CD14-positive monocyte (primary cell): ENCODE results near the gene MIF. TPM values are rescaled to one million over a fixed set of nuclear protein-coding genes. Genes with fewer than 3 reads are reported as not detected.
"Not testable (repeated sequence)": the region's sequence is repeated elsewhere in the genome, so short reads cannot be mapped to it uniquely, and the experiment has no call there.

ENCODE experiments used
- DNase-seq, 3 donors: peaks; one replicate each; pipeline ENCODE4 v3.0.0-alpha.2; 2011 to 2022
- H2AFZ ChIP-seq: 2 replicates; pipeline ENCODE4 v1.6.0; 2012; ENCODE audit warnings: mild to moderate bottlenecking, low read depth, low read length, inconsistent platforms; ENCODE audit not compliant: insufficient read depth, poor library complexity, severe bottlenecking
- H3K27ac ChIP-seq, 2 donors: 1 replicate in 1 of 2; 2 replicates in 1 of 2; pipeline ENCODE4 v1.5.1; 2012 to 2013; ENCODE audit warnings: low read length in 2 of 2, control low read depth in 1 of 2, inconsistent platforms in 1 of 2, low read depth in 1 of 2, mild to moderate bottlenecking in 1 of 2
- H3K27me3 ChIP-seq, 2 donors: one replicate each; pipeline versions ENCODE4 v1.6.0 to v1.6.1; 2011 to 2013; ENCODE audit warnings: low read length in 2 of 2; ENCODE audit not compliant: control insufficient read depth in 2 of 2, insufficient read depth in 2 of 2
- H3K36me3 ChIP-seq, 2 donors: replicated peaks in 1 of 2; 1 replicate in 1 of 2; 2 replicates in 1 of 2; pipeline versions ENCODE4 v1.5.1 to v1.6.1; 2012 to 2013; ENCODE audit warnings: low read length in 2 of 2, control low read depth in 1 of 2, inconsistent platforms in 1 of 2, mild to moderate bottlenecking in 1 of 2; ENCODE audit not compliant: insufficient read depth in 2 of 2, control insufficient read depth in 1 of 2
- H3K4me1 ChIP-seq, 2 donors: 1 replicate in 1 of 2; 2 replicates in 1 of 2; pipeline versions ENCODE4 v1.5.1 to v1.6.1; 2012 to 2013; ENCODE audit warnings: low read length in 2 of 2, control low read depth in 1 of 2, inconsistent platforms in 1 of 2, mild to moderate bottlenecking in 1 of 2, moderate library complexity in 1 of 2; ENCODE audit not compliant: insufficient read depth in 2 of 2, control insufficient read depth in 1 of 2
- H3K4me2 ChIP-seq: replicated peaks from 2 replicates; pipeline ENCODE3; 2012; ENCODE audit warnings: low read length, moderate library complexity, mild to moderate bottlenecking; ENCODE audit not compliant: poor library complexity, severe bottlenecking; ENCODE audit errors: extremely low read depth
- H3K4me3 ChIP-seq, 3 experiments: fragments of 200-600 bp in 1 of 3; sonication (generic) in 1 of 3; replicated peaks in 1 of 3; 1 replicate in 2 of 3; 2 replicates in 1 of 3; pipeline ENCODE4 v1.5.1; 2011 to 2013; ENCODE audit warnings: low read length in 3 of 3, mild to moderate bottlenecking in 3 of 3, control low read depth in 2 of 3, low read depth in 2 of 3, inconsistent platforms in 1 of 3, moderate library complexity in 1 of 3
- H3K79me2 ChIP-seq: 2 replicates; pipeline ENCODE4 v1.6.0; 2012; ENCODE audit warnings: mild to moderate bottlenecking, control low read depth, inconsistent platforms, low read length, moderate library complexity; ENCODE audit not compliant: insufficient read depth
- H3K9ac ChIP-seq: 2 replicates; pipeline ENCODE4 v1.6.0; 2017; ENCODE audit warnings: low read length, mild to moderate bottlenecking; ENCODE audit not compliant: insufficient read depth, poor library complexity, severe bottlenecking
- H3K9me3 ChIP-seq, 2 donors: replicated peaks in 1 of 2; 1 replicate in 1 of 2; 2 replicates in 1 of 2; pipeline versions ENCODE4 v1.5.1 to v1.6.1; 2012 to 2013; ENCODE audit warnings: low read length in 2 of 2, control low read depth in 1 of 2; ENCODE audit not compliant: control insufficient read depth in 1 of 2, insufficient read depth in 1 of 2
- H4K20me1 ChIP-seq: 2 replicates; pipeline ENCODE4 v1.6.0; 2012; ENCODE audit warnings: mild to moderate bottlenecking, low read length, control low read depth, moderate library complexity; ENCODE audit not compliant: insufficient read depth
- H3K27ac Mint-ChIP-seq, 7 donors: one replicate each; pipeline ENCODE4 v1.8.0; 2020; ENCODE audit warnings: mild to moderate bottlenecking in 7 of 7, mixed read lengths in 7 of 7, moderate library complexity in 6 of 7, inconsistent platforms in 2 of 7
- H3K27me3 Mint-ChIP-seq, 3 donors: one replicate each; pipeline ENCODE4 v1.8.0; 2021 to 2022; ENCODE audit warnings: low read depth in 3 of 3, mild to moderate bottlenecking in 3 of 3, mixed read lengths in 3 of 3, moderate library complexity in 3 of 3, inconsistent platforms in 1 of 3
- H3K36me3 Mint-ChIP-seq, 2 donors: one replicate each; pipeline ENCODE4 v1.8.0; 2020; ENCODE audit warnings: mixed read lengths in 2 of 2, inconsistent platforms in 1 of 2, mild to moderate bottlenecking in 1 of 2
- H3K4me1 Mint-ChIP-seq: one replicate; pipeline ENCODE4 v1.8.0; 2020; ENCODE audit warnings: mild to moderate bottlenecking, mixed read lengths
- H3K4me3 Mint-ChIP-seq, 2 donors: one replicate each; pipeline ENCODE4 v1.8.0; 2020; ENCODE audit warnings: mild to moderate bottlenecking in 2 of 2, mixed read lengths in 2 of 2, moderate library complexity in 1 of 2
- H3K9me3 Mint-ChIP-seq, 7 donors: one replicate each; pipeline ENCODE4 v1.8.0; 2020 to 2022; ENCODE audit warnings: mixed read lengths in 7 of 7, mild to moderate bottlenecking in 6 of 7, moderate library complexity in 6 of 7, inconsistent platforms in 2 of 7
- CTCF ChIP-seq: fragments of 200-600 bp; IDR thresholded peaks from one replicate; pipeline ENCODE4 v1.8.0; 2022; ENCODE audit warnings: antibody characterized with exemption, mild to moderate bottlenecking
- WGBS: methylation state at CpG from one replicate; pipeline ENCODE4 v1.1.5; 2013; ENCODE audit warnings: missing lambda C conversion rate; ENCODE audit not compliant: insufficient coverage; 5-methylcytosine and 5-hydroxymethylcytosine counted together
- intact Hi-C, 2 donors: fragments of 100-400 bp; cut with micrococcal nuclease; formaldehyde crosslinking; loops; one replicate each; pipeline versions ENCODE4 v1.15.0 to v1.15.1; 2023
- polyA plus RNA-seq, 3 donors: library from polyadenylated mRNA; depleted of rRNA in 1 of 3; unstranded in 2 of 3; stranded (reverse) in 1 of 3; fragments of 300-500 nt in 2 of 3; fragments of >200 nt in 1 of 3; fragmentation: Illumina TruSeq in 2 of 3; gene quantifications; 1 replicate in 2 of 3; 2 replicates in 1 of 3; pipeline ENCODE4 v1.2.3, GENCODE V29; 2012 to 2021

The MIF gene
- polyA plus RNA-seq, 3 donors: 66.4 to 390 (median 338) TPM

- Histone ChIP-seq H3K9ac (no peak overlapping the region), H3K36me3 (peaks cover 0 to 5% of the 10 kb centered on the region in 2 donors), H3K79me2 (no peaks in the 10 kb centered on the region), H3K4me1 (no peaks in the 10 kb centered on the region), H3K4me2 (no peak overlapping the region), H3K9me3 (no peaks in the 10 kb centered on the region), H2AFZ (no peak overlapping the region), H3K27me3 (no peaks in the 10 kb centered on the region), H3K4me3 (no peak overlapping the region), H3K27ac (no peak overlapping the region), H4K20me1 (no peaks in the 10 kb centered on the region)
- H3K9me3 Mint-ChIP-seq: peaks cover 0 to 11% (median 6%) of the 10 kb centered on the region in 7 donors
- DNase-seq: no peak
- H3K4me3 Mint-ChIP-seq: no peak overlapping the region
- TF ChIP-seq CTCF: no peak
- H3K4me1 Mint-ChIP-seq: no peaks in the 10 kb centered on the region
- no peak overlapping the region for H3K27ac Mint-ChIP-seq
- peaks cover 1 to 6% (median 2%) of the 10 kb centered on the region in 3 donors for H3K27me3 Mint-ChIP-seq
- H3K36me3 Mint-ChIP-seq: peaks cover 0 to 16% of the 10 kb centered on the region in 2 donors
- intact Hi-C loops: no loop called here
- whole genome bisulfite sequencing: 61% methylated on average over 5 of the region's 5 CpGs
Measured at GRCh38 chr22:23904573-23905254, 10.5 kb downstream of the MIF start.

GRCh38 chr22:23906641-23907040 is 12.5 kb downstream of the MIF start:
- no peak overlapping the region for H3K9ac ChIP-seq
- H3K9me3 ChIP-seq: no peaks in the 10 kb centered on the region
- no peaks in the 10 kb centered on the region for H3K4me1 ChIP-seq
- peaks cover 0 to 15% of the 10 kb centered on the region in 2 donors for H3K36me3 Mint-ChIP-seq
- intact Hi-C loops: no loop called here
- H3K4me3 ChIP-seq: no peak overlapping the region
- H3K4me1 Mint-ChIP-seq: no peaks in the 10 kb centered on the region
- no peaks in the 10 kb centered on the region for H3K27me3 ChIP-seq
- H4K20me1 ChIP-seq: no peaks in the 10 kb centered on the region
- no peak overlapping the region for H3K4me3 Mint-ChIP-seq
- H3K27ac ChIP-seq: no peak overlapping the region
- H3K36me3 ChIP-seq: no peaks in the 10 kb centered on the region
- no peak overlapping the region for H2AFZ ChIP-seq
- 100% methylated on average over 2 of the region's 4 CpGs for WGBS
- H3K79me2 ChIP-seq: no peaks in the 10 kb centered on the region
- peaks cover 1 to 7% (median 2%) of the 10 kb centered on the region in 3 donors for H3K27me3 Mint-ChIP-seq
- H3K9me3 Mint-ChIP-seq: peaks cover 0 to 1% (median 0%) of the 10 kb centered on the region in 7 donors
- H3K4me2 ChIP-seq: no peak overlapping the region
- no peak for TF ChIP-seq CTCF
- peak overlapping the region in 1 of 7 donors; percentile 7 for H3K27ac Mint-ChIP-seq
- no peak for DNase-seq

GRCh38 chr22:23907423-23907822 is 13.2 kb downstream of the MIF start:
- H3K9me3 ChIP-seq, H3K27me3 ChIP-seq, intact Hi-C loops, H3K4me1 ChIP-seq, H2AFZ ChIP-seq, H3K9ac ChIP-seq, H3K4me3 ChIP-seq, H3K79me2 ChIP-seq, DNase-seq, H3K27ac ChIP-seq, H3K9me3 Mint-ChIP-seq, H4K20me1 ChIP-seq, H3K4me1 Mint-ChIP-seq, H3K4me3 Mint-ChIP-seq, H3K4me2 ChIP-seq, H3K36me3 ChIP-seq, H3K27ac Mint-ChIP-seq, H3K27me3 Mint-ChIP-seq: not testable (repeated sequence)
- 100% methylated on average over 1 of the region's 10 CpGs for WGBS
- peaks cover 0 to 15% of the 10 kb centered on the region in 2 donors for H3K36me3 Mint-ChIP-seq
